Effector memory CD8-positive, alpha-beta T cell (primary cell): ENCODE results near the gene USP19.

Experiments used
- ATAC-seq: fragments of 150-1000 bp; cut with Tn5 transposase; replicated peaks from 2 replicates; pipeline ENCODE4 v1.10.0; 2021; ENCODE audit warnings: mild to moderate bottlenecking, moderate library complexity
- DNase-seq, 3 experiments: peaks; one replicate each; pipeline ENCODE4 v3.0.0; 2021
- H3K27ac Mint-ChIP-seq, 2 donors: one replicate each; pipeline ENCODE4 v1.8.0; 2022; ENCODE audit warnings: mild to moderate bottlenecking in 2 of 2, mixed read lengths in 2 of 2, moderate library complexity in 2 of 2
- H3K27me3 Mint-ChIP-seq, 2 donors: one replicate each; pipeline ENCODE4 v1.8.0; 2022; ENCODE audit warnings: mixed read lengths in 2 of 2
- H3K36me3 Mint-ChIP-seq: one replicate; pipeline ENCODE4 v1.8.0; 2022; ENCODE audit warnings: mild to moderate bottlenecking, moderate library complexity, mixed read lengths; ENCODE audit not compliant: insufficient read depth
- H3K4me1 Mint-ChIP-seq, 2 donors: one replicate each; pipeline ENCODE4 v1.8.0; 2022; ENCODE audit warnings: low read depth in 2 of 2, mixed read lengths in 2 of 2
- H3K4me3 Mint-ChIP-seq, 2 donors: one replicate each; pipeline ENCODE4 v1.8.0; 2022; ENCODE audit warnings: mild to moderate bottlenecking in 2 of 2, mixed read lengths in 2 of 2, moderate library complexity in 2 of 2
- H3K9me3 Mint-ChIP-seq, 2 donors: one replicate each; pipeline ENCODE4 v1.8.0; 2022; ENCODE audit warnings: mixed read lengths in 2 of 2

Gene USP19

GRCh38 chr3:49158103-49158709 is 37.6 kb upstream of the USP19 start:
- peak overlapping the region in 1 of 2 donors; percentile 48 for H3K27ac Mint-ChIP-seq
- DNase-seq (peak; percentile 49 to 60 (median 53)), ATAC-seq (peak; percentile 93)
- no peaks in the 10 kb centered on the region for H3K27me3 Mint-ChIP-seq
- H3K4me3 Mint-ChIP-seq: no peak overlapping the region
- H3K36me3 Mint-ChIP-seq: peaks cover 13% of the 10 kb centered on the region
- H3K4me1 Mint-ChIP-seq: peaks cover 0 to 3% of the 10 kb centered on the region in 2 donors
- H3K9me3 Mint-ChIP-seq: no peaks in the 10 kb centered on the region

- no peak overlapping the region for H3K27ac Mint-ChIP-seq
- no peak overlapping the region for H3K4me3 Mint-ChIP-seq
- DNase-seq (no peak), ATAC-seq (no peak)
- no peaks in the 10 kb centered on the region for H3K9me3 Mint-ChIP-seq
- H3K4me1 Mint-ChIP-seq: peaks cover 0 to 3% of the 10 kb centered on the region in 2 donors
- H3K36me3 Mint-ChIP-seq: peaks cover 11% of the 10 kb centered on the region
- H3K27me3 Mint-ChIP-seq: no peaks in the 10 kb centered on the region
Measured at GRCh38 chr3:49157289-49157688, 36.7 kb upstream of the USP19 start.

DNA sequence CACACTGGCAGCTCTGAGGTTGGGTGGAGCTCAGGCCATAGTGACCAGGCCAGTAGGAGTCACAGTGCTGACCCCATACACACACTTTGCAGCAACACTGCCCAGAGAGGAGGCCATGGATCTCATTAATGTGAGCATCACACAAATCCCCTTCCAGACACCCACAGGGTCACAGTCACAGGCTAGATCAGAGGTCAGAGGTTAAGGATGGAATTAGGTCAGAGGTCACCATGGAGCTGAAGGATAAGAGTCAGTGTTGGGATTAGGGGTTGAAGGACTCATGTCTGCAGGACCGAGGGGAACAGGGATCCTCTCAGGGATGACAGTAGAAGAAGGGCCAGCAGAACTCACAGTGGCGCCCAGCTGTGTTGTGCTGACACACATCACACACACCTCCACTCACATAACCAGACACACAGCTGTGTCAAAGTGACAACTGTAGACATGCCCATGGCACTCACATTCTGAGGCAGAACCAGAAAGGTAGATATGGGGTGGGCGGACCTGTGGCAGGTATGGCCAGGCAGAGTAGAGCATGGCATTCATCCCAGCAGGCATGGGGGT is 32.8 kb upstream of the USP19 start:
- H3K9me3 Mint-ChIP-seq: no peaks in the 10 kb centered on the region
- no peak for DNase-seq

DNA sequence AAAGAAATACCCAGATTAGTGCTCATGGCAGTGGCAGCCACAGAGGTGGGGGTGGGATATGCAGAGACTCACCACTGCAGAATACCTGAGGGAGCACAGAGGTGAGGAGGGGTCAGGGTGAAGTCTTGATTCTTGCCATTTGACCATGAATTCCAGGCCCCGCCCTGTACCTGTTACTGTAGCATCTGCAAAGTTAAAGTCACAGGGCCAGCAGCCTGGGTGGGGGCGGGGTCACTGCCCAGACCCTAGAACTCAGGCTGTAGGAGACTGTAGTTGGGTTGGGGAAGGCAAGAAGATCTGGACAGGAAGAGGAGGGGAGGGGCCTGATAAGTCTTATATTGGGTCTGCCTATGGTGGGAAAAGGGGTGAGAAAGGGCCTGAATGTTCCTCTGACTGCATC is 31.0 kb upstream of the USP19 start:
- ATAC-seq (no peak), DNase-seq (no peak)
- no peaks in the 10 kb centered on the region for H3K4me1 Mint-ChIP-seq
- no peaks in the 10 kb centered on the region for H3K9me3 Mint-ChIP-seq
- peak overlapping the region; percentile 65 to 82 for H3K27ac Mint-ChIP-seq
- no peak overlapping the region for H3K4me3 Mint-ChIP-seq
- no peaks in the 10 kb centered on the region for H3K36me3 Mint-ChIP-seq
- H3K27me3 Mint-ChIP-seq: no peaks in the 10 kb centered on the region

More for the DNA sequence above, 32.8 kb upstream of the USP19 start:
- no peak for ATAC-seq
- Mint-ChIP-seq H3K4me3 (no peak overlapping the region), H3K27ac (peak overlapping the region in 1 of 2 donors; percentile 49), H3K27me3 (no peaks in the 10 kb centered on the region), H3K4me1 (peaks cover 0 to 3% of the 10 kb centered on the region in 2 donors), H3K36me3 (no peaks in the 10 kb centered on the region)

DNA sequence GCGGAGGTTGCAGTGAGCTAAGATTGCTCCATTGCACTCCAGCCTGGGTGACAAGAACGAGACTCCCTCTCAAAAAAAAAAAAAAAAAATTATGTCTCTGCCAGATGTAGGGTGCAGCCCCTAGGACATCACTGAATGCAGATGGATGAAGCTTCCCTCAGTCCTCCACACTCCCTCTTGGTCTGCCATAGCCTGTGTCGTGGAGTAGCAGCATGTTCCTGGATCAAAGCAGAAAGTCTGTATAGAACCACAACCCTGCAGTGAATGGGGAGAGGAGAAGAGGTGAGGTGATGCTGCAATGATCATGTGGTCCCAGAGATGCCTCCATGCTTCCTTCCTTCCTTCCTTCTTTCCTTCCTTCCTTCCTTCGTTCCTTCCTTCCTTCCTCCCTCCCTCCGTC is 27.5 kb upstream of the USP19 start:
- no peaks in the 10 kb centered on the region for H3K27me3 Mint-ChIP-seq
- H3K9me3 Mint-ChIP-seq: no peaks in the 10 kb centered on the region
- no peaks in the 10 kb centered on the region for H3K36me3 Mint-ChIP-seq
- ATAC-seq (no peak), DNase-seq (no peak)
- no peak overlapping the region for H3K27ac Mint-ChIP-seq
- H3K4me3 Mint-ChIP-seq: no peak overlapping the region
- H3K4me1 Mint-ChIP-seq: peaks cover 0 to 2% of the 10 kb centered on the region in 2 donors

DNA sequence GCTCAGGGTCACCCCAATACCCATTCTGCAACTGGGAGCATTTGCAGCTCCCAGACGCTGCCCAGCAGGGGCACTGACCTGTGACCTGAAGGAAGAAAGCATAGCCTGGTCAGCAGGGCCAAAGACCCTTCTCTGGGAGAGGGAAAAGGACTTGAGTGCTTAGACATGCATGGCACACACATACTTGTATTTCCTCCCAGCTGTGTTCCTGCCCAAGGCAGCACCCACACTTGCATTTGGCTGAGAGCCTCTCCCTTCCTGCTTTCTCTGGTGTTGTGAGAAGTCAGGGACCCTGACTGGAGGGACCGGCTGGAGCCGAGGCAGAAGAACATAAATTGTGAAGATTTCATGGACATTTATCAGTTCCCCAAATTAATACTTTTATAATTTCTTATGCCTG is 19.5 kb upstream of the USP19 start:
- H3K27me3 Mint-ChIP-seq: peaks cover 18 to 40% of the 10 kb centered on the region in 2 donors
- peaks cover 0 to 5% of the 10 kb centered on the region in 2 donors for H3K9me3 Mint-ChIP-seq
- no peak overlapping the region for H3K27ac Mint-ChIP-seq
- H3K4me3 Mint-ChIP-seq: no peak overlapping the region
- ATAC-seq: no peak
- no peaks in the 10 kb centered on the region for H3K4me1 Mint-ChIP-seq
- H3K36me3 Mint-ChIP-seq: no peaks in the 10 kb centered on the region
- DNase-seq: no peak

GRCh38 chr3:49135499-49135898 is 14.9 kb upstream of the USP19 start:
- Mint-ChIP-seq H3K4me1 (peaks cover 0 to 4% of the 10 kb centered on the region in 2 donors), H3K27ac (no peak overlapping the region), H3K9me3 (no peaks in the 10 kb centered on the region), H3K36me3 (no peaks in the 10 kb centered on the region), H3K27me3 (peaks cover 14 to 52% of the 10 kb centered on the region in 2 donors), H3K4me3 (no peak overlapping the region)
- DNase-seq: no peak
- no peak for ATAC-seq

DNA sequence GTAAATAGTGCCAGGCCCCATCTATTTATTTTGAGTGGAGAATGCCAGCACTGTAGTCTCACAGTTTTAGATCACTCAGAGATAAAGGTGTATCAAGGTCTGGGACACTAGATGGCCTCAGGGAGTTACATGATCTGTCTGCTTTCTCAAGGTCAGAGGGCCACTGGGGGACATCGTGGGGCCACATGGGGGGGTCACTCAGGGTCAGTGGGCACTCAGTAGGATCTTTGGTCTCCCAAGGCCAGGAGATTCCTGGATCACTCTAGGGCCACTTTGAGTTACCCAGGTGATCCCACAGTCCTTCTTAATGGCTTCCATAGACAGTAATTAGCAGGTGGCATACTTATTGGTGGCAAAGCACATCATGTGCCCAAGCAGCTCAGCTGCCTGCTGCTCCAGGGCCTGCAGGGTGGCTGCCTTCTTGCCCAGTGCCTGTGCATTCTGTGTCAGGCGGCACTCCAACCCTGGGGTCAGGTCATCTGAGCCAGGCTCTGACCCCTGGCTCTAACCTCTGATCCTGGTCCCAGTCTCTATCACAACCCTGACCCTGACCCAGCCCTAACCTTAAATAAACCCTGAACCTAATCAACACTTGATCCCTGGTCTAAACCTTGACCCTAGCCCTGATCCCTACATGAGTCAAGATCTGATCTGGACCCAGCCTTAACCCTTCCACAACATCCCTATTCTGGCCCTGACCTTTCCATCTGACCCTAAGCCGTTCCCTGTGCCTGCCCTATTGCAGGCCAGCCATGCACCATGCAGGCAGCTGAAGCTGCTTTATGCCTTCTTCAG is 14.0 kb upstream of the USP19 start:
- peaks cover 14 to 44% of the 10 kb centered on the region in 2 donors for H3K27me3 Mint-ChIP-seq
- H3K4me1 Mint-ChIP-seq: peaks cover 0 to 4% of the 10 kb centered on the region in 2 donors
- no peaks in the 10 kb centered on the region for H3K9me3 Mint-ChIP-seq
- no peak overlapping the region for H3K4me3 Mint-ChIP-seq
- DNase-seq (no peak), ATAC-seq (no peak)
- no peak overlapping the region for H3K27ac Mint-ChIP-seq
- H3K36me3 Mint-ChIP-seq: no peaks in the 10 kb centered on the region

DNA sequence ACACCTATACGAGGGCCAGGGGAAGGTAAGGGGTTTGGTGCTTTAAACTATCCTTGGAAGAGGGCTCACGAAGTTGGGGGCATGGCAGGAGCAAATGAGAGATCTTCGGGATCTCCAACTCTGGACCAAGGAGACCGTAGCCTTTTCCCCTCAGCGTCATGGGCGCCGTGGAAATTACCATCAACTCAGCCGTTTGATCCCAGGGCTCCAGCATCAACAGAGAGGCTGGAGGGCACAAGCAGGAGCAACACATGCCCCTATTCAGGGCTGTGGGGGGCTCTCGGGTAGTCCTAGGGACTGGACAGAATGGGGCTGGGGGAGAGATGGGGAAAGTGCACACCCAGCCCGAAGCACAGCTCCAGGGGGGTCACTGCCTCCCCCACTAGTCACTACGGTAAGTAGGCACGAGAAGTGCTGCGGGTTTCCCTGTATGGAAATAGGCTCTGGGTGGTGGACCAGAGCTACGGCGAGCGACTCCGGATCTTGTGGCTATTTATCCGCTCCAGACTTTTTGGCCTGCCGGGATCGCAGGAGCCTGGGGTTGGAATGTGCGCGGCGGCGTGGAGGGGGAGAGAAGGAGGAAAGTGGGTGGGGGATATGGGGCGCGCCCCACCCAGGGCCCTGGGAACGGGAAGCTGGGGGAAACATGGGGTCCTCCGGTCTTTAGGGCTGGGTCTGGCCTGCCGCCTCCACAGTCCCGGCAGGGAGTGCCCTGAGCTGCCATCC is 12.8 kb upstream of the USP19 start:
- no peak overlapping the region for H3K27ac Mint-ChIP-seq
- ATAC-seq (no peak), DNase-seq (no peak)
- H3K4me3 Mint-ChIP-seq: no peak overlapping the region
- no peaks in the 10 kb centered on the region for H3K36me3 Mint-ChIP-seq
- peaks cover 14 to 42% of the 10 kb centered on the region in 2 donors for H3K27me3 Mint-ChIP-seq
- no peaks in the 10 kb centered on the region for H3K9me3 Mint-ChIP-seq
- peaks cover 0 to 4% of the 10 kb centered on the region in 2 donors for H3K4me1 Mint-ChIP-seq

- Mint-ChIP-seq H3K27me3 (peaks cover 11 to 35% of the 10 kb centered on the region in 2 donors), H3K27ac (no peak within 1 kb of the TSS), H3K9me3 (no peaks in the 10 kb centered on the region), H3K4me3 (no peak within 1 kb of the TSS), H3K36me3 (no peaks in the 10 kb centered on the region), H3K4me1 (peaks cover 0 to 4% of the 10 kb centered on the region in 2 donors)
- DNase-seq (no peak), ATAC-seq (no peak)
Measured at GRCh38 chr3:49132437-49133225, 12.0 kb upstream of the USP19 start, which contains the start of gene LAMB2. Gene LAMB2, minus strand, starts transcription at chr3:49133050. Its CDS starts 183 bp downstream, at chr3:49132867.

DNA sequence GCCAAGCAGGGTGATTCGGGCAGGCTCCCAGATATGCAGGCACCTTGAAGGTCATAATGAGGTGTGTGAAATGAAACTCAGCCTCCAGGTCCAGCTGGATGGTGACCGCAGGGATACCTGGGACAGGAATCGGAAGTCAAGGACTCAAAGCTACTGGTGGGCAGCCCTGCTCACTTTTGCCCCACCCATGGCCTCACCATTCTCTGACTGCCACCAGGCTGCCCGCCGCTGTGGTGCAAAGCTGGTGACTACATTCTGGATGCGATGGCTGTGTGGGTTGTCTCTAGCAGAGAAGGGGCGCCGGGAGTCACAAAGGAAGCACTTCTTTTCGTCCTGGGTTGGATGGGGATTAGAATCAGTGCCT is 11.4 kb upstream of the USP19 start:
- DNase-seq (no peak), ATAC-seq (no peak)
- Mint-ChIP-seq H3K36me3 (no peaks in the 10 kb centered on the region), H3K4me3 (no peak overlapping the region), H3K27me3 (peaks cover 6 to 29% of the 10 kb centered on the region in 2 donors), H3K9me3 (no peaks in the 10 kb centered on the region), H3K27ac (no peak overlapping the region), H3K4me1 (peaks cover 0 to 4% of the 10 kb centered on the region in 2 donors)

GRCh38 chr3:49131576-49131975 is 11.0 kb upstream of the USP19 start:
- ATAC-seq (no peak), DNase-seq (no peak)
- H3K27ac Mint-ChIP-seq: no peak overlapping the region

DNA sequence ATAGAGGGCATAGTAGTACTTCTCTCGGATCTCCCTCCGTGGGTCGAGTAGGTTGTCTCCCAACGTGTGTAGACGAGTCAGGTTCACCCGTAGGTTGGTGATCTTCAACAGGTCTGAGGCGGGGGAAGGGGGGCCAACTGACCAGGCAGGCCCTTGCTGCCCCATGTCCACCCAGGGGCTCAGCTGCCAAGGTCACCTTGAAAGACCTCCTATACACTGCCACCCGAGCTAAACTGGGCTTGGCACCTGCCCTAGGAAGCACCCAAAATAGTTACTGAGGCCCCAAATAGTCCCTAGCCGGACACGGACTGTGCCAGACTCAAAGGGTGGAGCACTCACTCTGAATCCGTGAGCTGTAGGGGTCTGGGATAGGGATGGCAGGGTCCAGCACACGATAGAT is 10.4 kb upstream of the USP19 start:
- Mint-ChIP-seq H3K27me3 (peaks cover 6 to 29% of the 10 kb centered on the region in 2 donors), H3K4me3 (no peak overlapping the region), H3K36me3 (no peaks in the 10 kb centered on the region), H3K27ac (no peak overlapping the region), H3K9me3 (no peaks in the 10 kb centered on the region), H3K4me1 (peaks cover 0 to 4% of the 10 kb centered on the region in 2 donors)
- ATAC-seq (no peak), DNase-seq (no peak)

More at GRCh38 chr3:49131576-49131975, 11.0 kb upstream of the USP19 start:
- Mint-ChIP-seq H3K4me1 (peaks cover 0 to 4% of the 10 kb centered on the region in 2 donors), H3K27me3 (peaks cover 6 to 29% of the 10 kb centered on the region in 2 donors), H3K4me3 (no peak overlapping the region), H3K36me3 (no peaks in the 10 kb centered on the region), H3K9me3 (no peaks in the 10 kb centered on the region)
